Measurements from ENCODE around the gene SLC5A2.

The SLC5A2 gene

DNA sequence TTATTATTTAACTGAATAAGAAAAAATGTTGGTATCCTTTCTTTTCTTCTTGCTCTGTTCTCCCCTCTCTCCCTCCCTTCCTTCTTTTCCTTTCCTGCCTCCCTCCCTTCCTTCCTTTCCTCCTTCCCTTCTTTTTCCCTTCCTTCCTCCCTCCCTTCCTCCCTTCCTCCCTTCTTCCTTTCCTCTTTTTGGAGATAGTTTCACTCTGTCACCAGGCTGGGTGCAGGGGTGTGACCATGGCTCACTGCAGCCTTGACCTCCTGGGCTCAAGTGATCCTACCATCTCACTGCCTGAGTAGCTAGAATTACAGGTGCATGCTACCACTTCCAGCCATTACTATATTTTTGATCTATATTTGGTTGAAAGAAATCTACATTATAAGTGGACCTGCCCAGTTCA lies 31.0 kb downstream of the SLC5A2 start:
- H3K27ac ChIP-seq (ENCODE audit: low read length) = no peak overlapping the region
- no peaks in the 10 kb centered on the region for H3K27me3 ChIP-seq (replicated peaks; ENCODE audit: insufficient read depth, low read length)
- H3K36me3 ChIP-seq (replicated peaks; ENCODE audit: insufficient read depth, low read length) = no peaks in the 10 kb centered on the region
- DNase-seq = no peak
- H3K4me1 ChIP-seq (ENCODE audit: low read length) = peaks cover 3% of the 10 kb centered on the region; the same call in 1 of the 2 replicates
- no peaks in the 10 kb centered on the region for H3K9me2 ChIP-seq (replicated peaks; ENCODE audit: insufficient read depth, low read length)
- no peaks in the 10 kb centered on the region for H3F3A ChIP-seq (ENCODE audit: insufficient read depth, low read length)
- TF ChIP-seq EZH2 (optimal IDR thresholded peaks at IDR 0.05; ENCODE audit: low read depth, low read length) = no peak
- TF ChIP-seq, protein P1, sequence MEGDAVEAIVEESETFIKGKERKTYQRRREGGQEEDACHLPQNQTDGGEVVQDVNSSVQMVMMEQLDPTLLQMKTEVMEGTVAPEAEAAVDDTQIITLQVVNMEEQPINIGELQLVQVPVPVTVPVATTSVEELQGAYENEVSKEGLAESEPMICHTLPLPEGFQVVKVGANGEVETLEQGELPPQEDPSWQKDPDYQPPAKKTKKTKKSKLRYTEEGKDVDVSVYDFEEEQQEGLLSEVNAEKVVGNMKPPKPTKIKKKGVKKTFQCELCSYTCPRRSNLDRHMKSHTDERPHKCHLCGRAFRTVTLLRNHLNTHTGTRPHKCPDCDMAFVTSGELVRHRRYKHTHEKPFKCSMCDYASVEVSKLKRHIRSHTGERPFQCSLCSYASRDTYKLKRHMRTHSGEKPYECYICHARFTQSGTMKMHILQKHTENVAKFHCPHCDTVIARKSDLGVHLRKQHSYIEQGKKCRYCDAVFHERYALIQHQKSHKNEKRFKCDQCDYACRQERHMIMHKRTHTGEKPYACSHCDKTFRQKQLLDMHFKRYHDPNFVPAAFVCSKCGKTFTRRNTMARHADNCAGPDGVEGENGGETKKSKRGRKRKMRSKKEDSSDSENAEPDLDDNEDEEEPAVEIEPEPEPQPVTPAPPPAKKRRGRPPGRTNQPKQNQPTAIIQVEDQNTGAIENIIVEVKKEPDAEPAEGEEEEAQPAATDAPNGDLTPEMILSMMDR (IDR thresholded peaks at IDR 0.05; ENCODE audit: low read length) = no peak
- TF ChIP-seq EZH2phosphoT487 (IDR thresholded peaks at IDR 0.05; ENCODE audit: low read length) = no peak
- H3K4me2 ChIP-seq (ENCODE audit: low read depth, low read length) = no peak overlapping the region
- H3K9me3 ChIP-seq (replicated peaks; ENCODE audit: insufficient read depth, low read length) = no peaks in the 10 kb centered on the region
- H4K20me1 ChIP-seq (ENCODE audit: insufficient read depth, low read length) = no peaks in the 10 kb centered on the region
- H2AFZ ChIP-seq (ENCODE audit: low read length) = no peak overlapping the region
- H3K79me2 ChIP-seq (ENCODE audit: low read length) = no peaks in the 10 kb centered on the region
- no peak overlapping the region for H3K9ac ChIP-seq (ENCODE audit: low read length)
- H3K4me3 ChIP-seq (ENCODE audit: low read length) = no peak overlapping the region

DNA sequence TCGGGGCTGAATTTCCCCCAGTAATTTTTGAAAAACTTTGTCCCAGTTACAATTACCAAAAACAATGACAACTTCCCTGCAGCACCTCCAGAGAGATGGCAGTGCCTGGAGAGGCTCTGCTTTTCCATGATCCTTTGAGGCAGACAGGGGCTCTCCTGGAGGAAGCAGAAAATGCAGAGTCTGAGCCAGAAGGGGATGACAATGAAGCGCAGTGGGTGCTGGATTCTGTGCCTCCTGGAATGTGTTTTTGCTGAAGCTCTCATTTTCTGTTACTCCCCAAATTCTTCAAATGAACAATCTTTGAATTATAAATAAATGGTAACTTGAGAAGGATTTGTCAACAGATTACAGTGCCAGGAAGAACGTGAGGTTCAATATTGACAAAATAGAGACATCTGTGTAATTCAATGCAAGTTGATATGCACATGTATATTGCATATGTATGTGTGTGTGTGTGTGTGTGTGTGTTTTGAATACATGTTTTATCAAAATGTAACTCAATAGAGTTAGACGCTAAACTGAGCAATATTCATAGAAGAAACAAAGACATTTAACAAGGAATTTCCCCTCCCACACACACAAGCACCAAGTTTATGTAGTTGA lies 35.0 kb downstream of the SLC5A2 start:
- Histone ChIP-seq H3K27ac (ENCODE audit: low read length) (no peak overlapping the region), H4K20me1 (ENCODE audit: insufficient read depth, low read length) (no peaks in the 10 kb centered on the region), H3K4me2 (ENCODE audit: low read depth, low read length) (no peak overlapping the region), H3K9me2 (replicated peaks; ENCODE audit: insufficient read depth, low read length) (no peaks in the 10 kb centered on the region), H2AFZ (ENCODE audit: low read length) (no peak overlapping the region), H3K79me2 (ENCODE audit: low read length) (no peaks in the 10 kb centered on the region), H3K4me1 (ENCODE audit: low read length) (no peaks in the 10 kb centered on the region), H3K9ac (ENCODE audit: low read length) (no peak overlapping the region), H3K36me3 (replicated peaks; ENCODE audit: insufficient read depth, low read length) (no peaks in the 10 kb centered on the region), H3K4me3 (ENCODE audit: low read length) (no peak overlapping the region), H3F3A (ENCODE audit: insufficient read depth, low read length) (no peaks in the 10 kb centered on the region), H3K27me3 (replicated peaks; ENCODE audit: insufficient read depth, low read length) (no peaks in the 10 kb centered on the region; the same call in 1 of the 2 replicates), H3K9me3 (replicated peaks; ENCODE audit: insufficient read depth, low read length) (no peaks in the 10 kb centered on the region)
- DNase-seq = no peak
- TF ChIP-seq EZH2phosphoT487 (IDR thresholded peaks at IDR 0.05; ENCODE audit: low read length) (no peak), EZH2 (optimal IDR thresholded peaks at IDR 0.05; ENCODE audit: low read depth, low read length) (no peak)
- TF ChIP-seq, protein P1 (IDR thresholded peaks at IDR 0.05; ENCODE audit: low read length) = no peak

DNA sequence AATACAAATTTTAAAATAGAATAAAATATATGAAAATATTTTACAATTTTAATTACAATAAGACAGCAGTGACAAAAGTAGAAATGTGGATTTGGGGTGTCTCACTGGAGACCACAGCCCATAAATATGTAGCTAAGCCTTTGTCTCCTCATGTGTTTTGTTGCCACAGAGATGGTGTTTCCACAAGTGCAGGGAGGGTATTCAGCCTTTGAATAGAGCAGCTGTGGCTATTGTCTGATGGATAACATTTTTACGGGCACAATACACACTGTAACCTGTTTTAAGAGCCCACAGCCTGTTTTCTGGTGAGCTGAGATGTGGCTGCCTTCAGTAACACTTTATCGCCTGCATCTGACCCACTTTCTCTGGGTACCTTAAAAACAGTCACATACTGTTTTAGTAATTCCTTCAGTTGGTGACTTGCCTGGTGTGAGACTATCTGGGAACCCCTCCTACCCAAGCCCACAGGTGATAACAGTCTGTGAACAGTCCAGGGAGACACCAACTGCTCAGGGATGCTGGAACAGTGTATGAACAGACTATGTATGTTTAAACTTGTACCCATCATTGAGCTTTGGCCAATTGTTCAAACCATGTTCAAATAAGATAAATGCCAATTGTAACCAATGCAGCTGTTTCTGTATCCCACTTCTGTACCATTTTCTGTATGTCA lies 37.0 kb downstream of the SLC5A2 start:
- H3K36me3 ChIP-seq (replicated peaks; ENCODE audit: insufficient read depth, low read length) = no peaks in the 10 kb centered on the region

More for the DNA sequence above, 37.0 kb downstream of the SLC5A2 start:
- H3F3A ChIP-seq (ENCODE audit: insufficient read depth, low read length) = no peaks in the 10 kb centered on the region
- DNase-seq = no peak
- H3K4me1 ChIP-seq (ENCODE audit: low read length) = no peaks in the 10 kb centered on the region
- TF ChIP-seq EZH2phosphoT487 (IDR thresholded peaks at IDR 0.05; ENCODE audit: low read length) = no peak
- TF ChIP-seq EZH2 (optimal IDR thresholded peaks at IDR 0.05; ENCODE audit: low read depth, low read length) = no peak
- TF ChIP-seq, protein P1 (IDR thresholded peaks at IDR 0.05; ENCODE audit: low read length) = no peak
- no peak overlapping the region for H3K9ac ChIP-seq (ENCODE audit: low read length)
- H3K9me2 ChIP-seq (replicated peaks; ENCODE audit: insufficient read depth, low read length) = no peaks in the 10 kb centered on the region
- H3K27ac ChIP-seq (ENCODE audit: low read length) = no peak overlapping the region
- H3K79me2 ChIP-seq (ENCODE audit: low read length) = no peaks in the 10 kb centered on the region
- H3K4me3 ChIP-seq (ENCODE audit: low read length) = no peak overlapping the region
- H4K20me1 ChIP-seq (ENCODE audit: insufficient read depth, low read length) = no peaks in the 10 kb centered on the region
- no peaks in the 10 kb centered on the region for H3K9me3 ChIP-seq (replicated peaks; ENCODE audit: insufficient read depth, low read length)
- no peak overlapping the region for H2AFZ ChIP-seq (ENCODE audit: low read length)
- no peaks in the 10 kb centered on the region; the same call in 1 of the 2 replicates for H3K27me3 ChIP-seq (replicated peaks; ENCODE audit: insufficient read depth, low read length)
- no peak overlapping the region for H3K4me2 ChIP-seq (ENCODE audit: low read depth, low read length)
